HK-2 (cell line): ENCODE results near the gene SCIN.

ENCODE experiments used
- DNase-seq: peaks from one replicate; pipeline ENCODE4 v3.0.0-alpha.2; 2018; ENCODE audit not compliant: unreplicated experiment

SCIN gene

DNA sequence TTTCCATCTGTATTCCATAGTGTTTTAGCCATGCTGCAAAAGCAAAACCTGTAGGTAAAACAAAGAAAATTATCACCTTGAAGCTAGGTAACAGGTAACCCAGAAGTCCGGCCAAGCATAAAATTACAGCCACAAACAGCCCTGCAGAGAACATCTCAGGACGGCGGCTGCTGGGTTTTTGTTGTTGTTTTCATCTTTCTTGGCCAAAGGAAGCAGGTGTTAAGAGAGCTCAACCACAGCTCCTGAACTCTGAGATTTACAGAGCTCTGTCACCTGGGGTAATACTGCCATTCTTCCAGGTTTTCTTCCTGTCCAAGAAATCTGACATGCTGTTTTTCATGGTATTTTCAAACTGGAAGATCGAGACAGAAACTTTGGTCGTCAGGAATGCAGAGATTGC, 847 bp upstream of the SCIN start:
- DNase-seq, result no peak

DNA sequence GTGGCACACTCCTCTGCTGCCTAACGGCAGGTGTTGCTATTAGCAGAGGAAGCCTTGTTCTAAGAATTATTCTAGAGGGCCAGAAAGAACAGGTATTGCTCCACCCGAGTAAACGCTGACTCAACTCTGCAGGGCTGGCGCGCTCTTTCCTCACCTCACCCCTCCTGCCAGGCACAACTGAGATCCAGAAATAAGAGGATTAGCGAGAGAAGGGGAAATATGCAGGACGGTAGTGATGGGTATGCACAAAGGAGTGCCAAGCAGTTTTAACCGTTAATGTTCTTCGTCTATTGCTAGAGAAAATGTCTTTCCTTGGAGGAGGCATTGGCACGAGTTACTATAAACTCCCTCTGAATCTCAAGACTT, 369 bp upstream of the SCIN start:
- no peak for DNase-seq

DNA sequence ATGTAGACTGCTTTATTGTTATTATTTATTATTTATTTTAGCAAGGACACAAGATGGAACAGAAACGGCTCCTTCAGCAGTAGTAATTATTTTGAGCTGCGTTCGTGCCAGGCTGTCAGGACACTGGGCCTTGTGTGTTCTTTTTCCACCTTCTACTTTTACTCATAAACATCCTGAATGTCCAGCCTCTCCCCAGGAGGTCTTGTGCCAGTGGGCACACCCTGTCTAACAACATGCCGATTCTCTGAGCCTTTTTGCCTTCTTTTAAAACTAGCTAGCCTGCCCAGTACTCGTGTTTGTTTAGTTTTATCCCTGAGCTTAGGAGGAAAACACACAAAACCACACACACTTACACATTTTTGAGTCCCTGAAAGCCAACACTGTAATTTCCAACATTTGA, 1.2 kb downstream of the SCIN start:
- no peak for DNase-seq

DNA sequence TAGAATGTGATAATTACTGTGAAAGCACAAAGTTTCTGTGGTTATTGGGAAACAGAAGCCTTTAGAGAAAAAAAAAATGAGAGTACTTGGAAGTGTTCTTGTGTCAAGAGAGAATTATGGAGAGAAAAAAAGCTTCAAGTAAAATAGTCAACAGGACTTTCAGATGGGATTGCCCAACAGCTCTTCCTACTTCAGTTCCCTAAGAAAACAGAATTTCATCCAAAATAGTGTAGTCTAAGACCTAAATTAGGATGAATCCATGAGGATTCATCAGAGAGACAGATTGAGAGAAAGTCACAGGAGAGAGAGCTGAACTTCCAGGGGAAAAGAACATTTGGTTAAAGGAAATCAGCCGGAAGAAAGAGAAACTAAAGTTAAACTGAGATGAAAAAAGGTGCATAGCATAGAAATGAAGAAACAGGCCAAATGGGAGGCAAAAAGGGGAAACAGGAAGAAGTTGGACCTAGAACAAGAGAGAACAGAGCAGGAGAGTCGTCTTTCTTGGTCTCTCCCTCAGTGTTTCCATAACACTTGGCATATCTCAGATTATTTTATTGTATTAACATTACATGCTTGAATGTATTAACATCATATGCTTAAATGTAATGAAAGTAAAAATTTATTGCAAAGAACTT, 2.5 kb downstream of the SCIN start:
- no peak for DNase-seq

DNA sequence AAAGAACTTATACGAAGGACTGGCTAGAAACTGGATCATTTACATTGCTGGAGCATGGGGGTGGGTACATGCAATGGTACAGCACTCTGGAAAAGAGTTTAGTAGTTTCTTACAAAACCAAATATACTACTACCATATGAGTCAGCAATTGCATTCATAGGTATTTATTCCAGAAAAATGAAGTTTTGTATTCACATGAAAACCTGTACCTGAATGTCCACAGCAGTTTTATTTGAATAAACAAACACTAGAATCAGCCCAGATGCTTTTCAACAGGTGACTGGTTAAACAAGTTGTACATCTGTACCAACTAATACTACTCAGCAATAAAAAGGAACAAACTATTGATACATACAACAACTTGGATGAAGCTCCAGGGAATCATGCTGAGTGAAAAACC, 3.4 kb downstream of the SCIN start:
- no peak for DNase-seq

DNA sequence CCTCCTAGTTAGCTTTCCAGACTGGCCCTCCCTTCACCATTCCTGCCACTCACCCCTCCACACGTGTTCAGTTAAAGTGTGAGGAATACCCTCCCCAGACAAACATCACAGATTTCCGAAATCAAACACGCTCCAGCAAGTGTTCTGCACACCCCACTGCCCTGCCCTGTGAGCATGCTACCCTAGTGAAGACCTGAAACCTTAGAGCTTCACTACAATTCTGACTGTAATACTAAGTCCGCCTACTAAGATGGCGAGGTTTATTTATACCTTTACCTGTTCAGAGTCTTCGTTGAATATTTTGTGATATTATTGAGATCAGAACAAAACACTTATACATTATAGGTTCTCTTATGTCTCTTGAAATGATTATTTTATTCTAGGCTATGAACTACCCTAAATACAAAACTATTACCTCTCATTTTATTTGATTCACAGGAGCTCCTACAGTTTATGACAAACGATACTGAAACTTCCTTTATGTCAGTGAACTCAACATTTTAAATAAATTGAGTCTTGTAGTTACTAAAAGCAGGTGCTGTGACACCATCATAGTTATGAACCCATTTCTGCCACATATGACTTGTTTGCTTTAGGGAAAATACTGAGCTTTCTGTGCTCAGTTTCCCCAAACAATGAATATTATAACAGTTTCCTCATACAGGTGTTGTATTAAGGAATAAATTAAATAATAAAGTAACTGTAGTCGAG, 8.6 kb downstream of the SCIN start:
- DNase-seq, result no peak

DNA sequence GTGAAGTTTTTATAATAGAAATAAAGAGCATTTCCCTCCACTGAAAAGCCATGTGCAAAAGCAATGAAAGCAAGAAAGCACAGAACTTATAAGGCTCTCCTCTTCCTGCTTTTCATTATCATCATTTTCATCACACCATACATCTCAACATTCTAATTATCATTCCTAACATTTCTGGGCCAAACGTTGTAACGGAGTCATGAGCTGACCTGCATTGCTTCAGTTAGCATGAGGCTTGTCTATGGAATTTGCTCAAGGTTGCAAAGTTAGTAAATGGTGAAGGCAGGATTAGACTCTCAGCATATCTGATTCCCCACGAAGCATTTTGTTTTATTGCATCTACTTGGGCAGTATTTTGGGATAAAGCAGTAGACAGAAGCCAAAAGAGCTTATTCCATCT, 11.4 kb downstream of the SCIN start:
- no peak for DNase-seq

DNA sequence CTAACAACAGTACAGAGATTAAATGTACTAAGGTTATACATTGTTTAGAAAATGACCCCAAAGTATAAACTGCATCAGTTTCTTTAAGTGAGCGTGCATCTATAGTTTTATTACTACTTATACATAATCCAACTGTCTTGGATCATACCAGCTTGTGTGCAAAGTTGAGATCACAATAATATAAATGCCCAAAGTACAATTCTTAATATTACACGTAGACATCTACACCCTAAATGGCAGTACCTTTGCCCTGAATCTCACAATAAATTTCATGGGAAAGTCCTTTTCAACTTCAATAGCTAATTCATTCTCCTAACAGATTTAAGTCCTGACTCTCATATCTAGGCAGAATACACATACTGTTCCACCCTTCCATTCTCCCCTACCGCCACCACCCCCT, 11.8 kb downstream of the SCIN start:
- DNase-seq, result no peak

DNA sequence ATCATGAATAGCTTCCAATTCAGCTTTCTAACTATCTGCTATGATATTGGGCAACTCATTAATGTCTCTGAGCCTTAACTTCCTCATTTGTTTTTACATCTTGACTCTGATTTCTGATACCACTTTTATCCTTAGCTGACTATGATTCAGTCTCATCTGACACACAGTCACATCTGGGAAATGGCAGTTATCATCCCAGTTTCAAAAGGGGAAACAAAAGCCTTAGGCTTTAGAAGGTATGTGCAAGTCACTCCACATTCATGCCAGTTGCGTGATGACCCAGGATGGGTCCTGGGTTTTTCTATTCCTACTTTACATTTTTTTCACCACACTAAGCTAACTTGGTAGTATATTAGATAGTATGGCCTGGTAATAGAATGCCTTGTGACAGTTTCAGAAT, 12.7 kb downstream of the SCIN start:
- DNase-seq, result no peak

DNA sequence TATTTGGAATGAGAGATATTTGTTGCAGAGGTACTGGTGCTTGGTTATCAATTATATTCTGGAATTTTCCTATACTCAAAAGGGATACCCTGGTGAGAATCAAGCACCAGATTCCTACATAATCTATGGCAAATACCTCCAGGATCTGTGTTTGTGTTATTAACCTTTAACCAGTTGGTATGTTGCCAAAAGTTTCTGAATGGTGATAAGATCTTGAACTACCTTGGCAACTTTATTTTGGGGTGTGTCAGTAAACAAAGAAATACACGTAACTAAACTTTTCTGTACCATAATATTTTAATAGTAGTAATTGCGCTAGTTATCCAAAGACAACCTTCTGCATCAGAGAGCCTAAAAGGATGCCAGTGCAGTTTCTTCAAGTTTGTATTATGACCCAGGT, 13.4 kb downstream of the SCIN start:
- DNase-seq, result no peak

DNA sequence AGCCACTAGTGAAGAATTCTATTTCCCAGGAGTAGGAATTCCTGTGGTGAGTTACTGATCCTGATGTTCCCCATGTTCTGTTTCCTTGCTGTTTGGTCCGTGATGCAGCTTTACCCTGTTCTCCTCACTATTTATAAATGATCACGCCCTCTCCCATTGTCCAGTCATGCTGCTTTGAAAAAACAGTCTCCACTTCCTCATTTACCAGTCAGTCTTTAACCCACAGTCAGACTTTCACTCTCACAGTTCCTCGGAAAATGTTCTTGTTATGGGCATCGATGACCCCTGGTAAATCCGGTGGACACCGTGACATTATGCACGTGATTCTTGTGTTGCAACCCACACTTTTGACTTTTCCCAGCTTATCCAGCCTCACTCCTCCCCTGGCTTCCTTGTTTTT, 14.4 kb downstream of the SCIN start:
- DNase-seq, result no peak

DNA sequence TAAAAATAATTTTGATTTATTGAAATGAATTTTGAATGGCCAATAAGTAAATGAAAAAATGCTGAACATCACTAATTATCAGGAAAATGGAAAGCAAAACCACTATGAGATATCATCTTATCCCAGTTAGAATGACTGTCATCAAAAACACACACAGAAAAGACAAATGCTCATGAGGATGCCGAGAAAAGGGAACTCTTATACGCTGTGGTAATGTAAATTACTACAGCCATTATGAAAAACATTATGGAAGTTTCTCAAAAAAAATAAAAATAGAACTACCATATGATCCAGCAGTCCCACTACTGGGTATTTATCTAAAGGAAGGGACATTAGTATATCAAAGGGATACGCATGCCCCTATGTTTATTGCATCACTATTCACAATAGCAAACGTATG, 15.8 kb downstream of the SCIN start:
- no peak for DNase-seq

DNA sequence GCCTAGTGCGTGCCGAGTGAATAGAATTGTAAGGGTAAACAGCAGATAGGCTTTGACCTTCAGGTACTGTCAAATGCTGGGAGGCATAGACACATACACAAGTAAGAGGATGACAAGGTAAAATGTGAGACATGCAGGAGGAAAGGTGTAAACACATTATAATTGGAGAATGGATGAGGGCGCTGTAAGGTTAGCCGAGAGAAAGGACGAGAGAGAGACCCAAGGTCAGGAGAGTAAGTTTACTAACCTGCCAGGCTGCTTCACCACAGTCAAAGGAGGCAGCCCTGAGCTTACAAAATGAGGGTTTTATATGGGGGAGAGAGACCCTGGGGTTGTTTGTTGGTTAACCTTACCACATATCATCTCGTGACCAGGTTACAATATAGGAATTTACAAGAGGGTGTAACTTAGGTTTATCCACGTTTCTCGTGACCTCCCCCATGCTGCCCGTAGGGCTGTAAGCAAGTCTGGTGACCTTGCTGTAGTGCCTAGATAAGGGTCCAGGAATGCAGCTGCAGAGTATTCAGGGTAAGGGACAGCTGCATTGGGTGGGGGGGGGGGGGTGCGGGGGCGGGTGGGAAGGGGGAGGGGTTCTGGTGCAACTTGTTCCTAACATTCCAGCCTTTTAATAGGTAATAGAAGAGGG, 17.9 kb downstream of the SCIN start:
- DNase-seq, result no peak

DNA sequence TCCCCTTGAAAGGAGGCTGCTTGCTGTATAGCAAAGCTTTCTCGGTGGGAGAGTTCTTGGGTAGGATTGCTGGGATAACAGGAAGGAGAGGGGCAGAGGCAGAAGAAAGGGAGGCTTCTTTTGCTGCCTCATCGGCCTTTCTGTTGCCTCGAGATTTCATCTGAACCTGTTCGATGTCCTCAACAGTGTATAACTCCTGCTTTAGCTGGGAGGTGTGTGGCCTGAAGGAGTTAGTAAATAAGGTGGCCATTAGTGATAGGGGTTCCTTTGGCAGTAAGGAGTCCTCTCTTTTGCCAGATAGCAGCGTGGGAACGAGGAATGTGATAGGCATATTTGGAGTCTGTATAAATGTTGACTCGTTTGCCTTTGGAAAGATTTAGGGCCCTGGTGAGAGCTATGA, 20.0 kb downstream of the SCIN start:
- no peak for DNase-seq

DNA sequence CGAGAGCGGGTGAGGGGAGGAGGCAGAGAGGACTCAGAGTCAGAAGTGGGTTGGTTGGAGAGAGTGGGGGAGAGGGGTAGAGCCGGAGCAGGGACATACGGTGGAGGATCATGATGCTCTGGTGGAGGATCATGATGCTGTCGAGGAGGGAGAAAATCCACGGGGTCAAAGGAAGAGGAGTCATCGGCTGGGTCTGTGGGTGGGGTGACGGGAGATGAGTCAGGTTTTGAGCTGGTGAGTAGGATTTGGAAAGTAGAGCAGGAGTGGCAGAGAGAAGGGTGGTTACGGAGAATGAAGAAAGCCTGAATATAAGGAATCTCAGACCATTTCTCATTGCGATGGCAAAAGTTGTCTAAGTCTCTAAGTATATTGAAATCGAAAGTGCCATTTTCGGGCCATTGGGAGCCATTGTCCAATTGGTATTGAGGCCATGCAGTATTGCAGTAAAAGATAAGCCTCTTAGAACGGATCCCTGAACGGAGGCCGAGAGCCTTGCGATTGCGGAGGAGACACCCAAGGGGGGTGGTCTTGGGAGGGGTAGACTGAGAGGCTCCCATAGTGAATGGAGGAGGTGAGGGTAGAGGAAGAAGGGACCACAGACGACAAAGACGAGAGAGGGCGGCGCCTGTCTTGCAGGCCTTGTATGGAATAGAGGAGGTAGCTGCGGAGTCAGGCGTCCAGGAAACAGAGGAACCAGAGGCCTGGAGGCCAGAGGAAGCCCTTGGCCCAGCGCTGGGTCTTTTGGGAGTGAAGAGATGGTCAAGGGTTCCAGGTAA, 23.8 kb downstream of the SCIN start:
- DNase-seq, result no peak

DNA sequence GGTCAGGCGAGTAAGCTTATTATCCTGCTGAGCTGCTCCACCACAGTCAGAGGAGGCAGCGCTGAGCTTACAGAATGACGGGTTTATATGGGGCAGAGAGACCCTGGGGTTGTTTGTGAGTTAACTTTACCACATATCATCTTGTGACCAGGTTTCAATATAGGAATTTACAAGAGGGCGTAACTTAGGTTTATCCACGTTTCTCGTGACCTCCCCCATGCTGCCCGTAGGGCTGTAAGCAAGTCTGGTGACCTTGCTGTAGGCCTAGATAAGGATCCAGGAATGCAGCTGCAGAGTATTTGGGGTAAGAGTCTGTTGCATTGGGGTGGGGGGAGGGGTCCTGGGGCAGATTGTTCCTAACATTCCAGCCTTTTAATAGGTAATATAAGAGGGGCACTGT, 24.6 kb downstream of the SCIN start:
- no peak for DNase-seq

DNA sequence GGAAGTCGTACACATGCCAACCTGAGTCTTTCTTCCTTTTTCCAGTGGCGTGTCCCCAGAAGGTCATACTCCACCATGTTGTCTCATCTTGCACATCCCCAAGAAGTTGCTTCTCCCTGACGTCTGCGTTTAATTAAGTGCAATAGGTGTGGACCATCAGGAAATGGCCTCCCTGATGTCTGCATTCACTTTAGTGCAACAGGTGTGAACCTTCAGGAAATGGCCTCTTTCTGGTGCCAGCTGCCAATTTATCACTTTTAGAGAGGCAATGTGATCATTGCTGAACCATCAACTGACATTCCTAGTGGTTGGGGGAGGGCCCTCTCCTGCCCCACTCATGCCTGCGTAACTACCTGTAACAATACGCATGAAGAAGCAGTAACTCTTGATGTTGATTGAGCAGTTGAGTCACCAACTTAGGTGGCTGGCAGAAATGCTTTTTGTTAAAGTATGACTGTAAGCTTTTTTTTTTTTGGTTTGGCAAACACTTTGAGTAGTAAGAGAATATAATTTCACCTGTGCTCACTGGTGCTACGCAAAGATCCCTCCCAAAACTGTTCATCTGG, 25.8 kb downstream of the SCIN start:
- DNase-seq, result peak; percentile 11

DNA sequence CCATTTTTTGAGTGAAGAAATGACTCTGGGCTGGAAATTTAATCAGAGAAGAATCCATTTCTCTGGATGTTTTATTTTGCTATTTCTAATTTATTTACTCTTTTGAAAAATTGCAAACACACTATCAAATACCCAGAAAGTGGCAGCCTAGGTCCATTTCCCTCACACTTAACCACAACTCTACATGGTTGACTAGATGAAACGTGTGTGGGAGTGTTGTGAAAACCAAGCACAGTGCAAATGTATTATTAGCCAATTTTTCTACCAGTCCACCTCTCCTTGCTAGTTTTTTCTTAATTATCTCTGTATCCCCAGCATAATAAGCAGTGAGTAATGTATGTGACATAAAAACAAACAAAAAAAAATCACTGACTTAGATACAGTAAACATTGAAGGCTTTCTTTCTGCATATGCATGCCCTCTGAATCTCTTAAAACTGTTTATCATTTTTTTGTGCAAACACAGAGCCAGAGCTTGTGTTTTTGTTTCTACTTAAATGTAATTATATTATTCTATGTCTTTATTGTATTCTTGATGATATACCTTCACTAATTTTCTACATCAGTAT, 30.9 kb downstream of the SCIN start:
- no peak for DNase-seq

DNA sequence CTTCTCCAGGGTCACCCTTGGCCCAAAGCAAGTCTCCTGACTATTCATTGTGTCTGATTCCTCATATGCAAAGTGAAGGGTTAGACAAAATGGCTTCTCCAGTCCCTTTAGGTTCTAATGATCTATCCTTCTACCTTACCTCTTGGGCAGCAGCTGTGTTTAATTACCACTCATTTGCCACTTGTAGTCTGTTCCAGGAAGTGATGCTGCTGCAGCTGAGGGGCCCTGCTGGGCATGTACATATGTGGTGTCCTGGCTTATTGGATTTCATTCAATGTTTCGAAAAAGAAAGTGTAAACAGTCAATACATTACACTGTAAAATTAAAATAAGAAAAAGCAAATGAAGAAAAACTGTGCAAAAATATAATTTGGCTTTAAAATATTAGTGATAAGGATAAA, 36.6 kb downstream of the SCIN start:
- no peak for DNase-seq

DNA sequence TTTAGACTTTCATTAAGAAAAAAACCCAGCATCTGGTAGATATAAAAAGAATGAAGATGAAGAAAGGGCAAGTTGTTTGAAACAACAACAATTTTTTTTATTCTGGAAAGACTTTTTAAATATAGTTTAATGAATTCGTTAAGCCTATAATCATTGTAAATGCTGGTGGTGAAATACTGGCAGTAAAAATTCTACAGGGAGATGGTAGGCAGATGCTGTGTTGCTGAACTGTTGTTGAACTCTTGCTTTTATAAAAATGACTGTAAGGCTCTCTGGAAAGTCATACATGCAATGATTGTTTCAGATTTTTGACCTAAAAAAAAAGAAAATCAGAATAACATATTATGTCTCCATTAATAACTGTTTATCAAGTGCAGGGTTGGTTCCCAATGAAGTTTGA, 39.0 kb downstream of the SCIN start:
- DNase-seq, result no peak

DNA sequence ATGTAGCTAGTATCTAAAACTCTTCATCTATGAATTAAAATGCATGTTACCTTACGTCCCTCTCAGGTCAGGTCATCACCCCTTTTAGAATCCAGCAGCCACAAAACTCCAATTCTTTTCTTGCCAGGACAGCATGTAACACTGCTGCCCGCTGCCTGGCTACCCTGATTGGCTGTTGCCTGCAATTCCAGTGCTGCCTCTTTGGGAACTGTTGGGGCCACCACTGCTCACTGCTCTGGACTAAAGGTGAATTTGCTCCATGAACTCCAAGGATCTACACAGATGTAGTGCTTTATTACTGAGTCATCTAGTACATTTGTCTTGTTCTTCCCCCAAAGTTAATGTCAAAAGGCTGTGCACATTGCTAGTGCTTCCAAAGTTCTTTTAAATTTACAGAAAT, 40.4 kb downstream of the SCIN start:
- DNase-seq, result no peak

DNA sequence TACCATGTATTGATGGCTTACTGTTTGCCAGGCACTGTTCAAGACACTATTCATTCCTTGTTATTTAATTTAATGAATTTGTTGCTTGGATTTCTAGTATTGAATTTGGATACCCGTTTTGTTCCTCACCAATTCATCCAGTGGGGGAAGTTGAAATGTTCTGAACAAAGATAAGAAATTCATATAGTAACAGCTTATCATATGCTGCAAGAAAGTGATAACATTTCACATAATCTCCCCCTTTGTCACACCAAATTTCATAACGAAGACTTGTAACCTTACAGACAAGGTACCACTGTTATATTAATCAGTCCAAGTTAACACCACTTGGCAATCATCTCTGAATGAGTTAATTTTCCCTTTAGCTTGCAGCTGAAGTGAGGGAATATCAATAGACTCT, 42.1 kb downstream of the SCIN start:
- no peak for DNase-seq
